ENCODE measurements around the gene MT4.
"Not testable (repeated sequence)": the region's sequence is repeated elsewhere in the genome, so short reads cannot be mapped to it uniquely, and the experiment has no call there.

The MT4 gene

GRCh38 chr16:56574625-56575024 is 9.8 kb downstream of the MT4 start:
- no peak for DNase-seq (ENCODE audit: low read depth, low spot score)
- in situ Hi-C loops (cut with HindIII; ENCODE audit: low sequenced_read_pairs): no loop called here
- TF ChIP-seq CTCF (IDR thresholded peaks at IDR 0.05; ENCODE audit: low read depth, low read length): no peak
- no peak overlapping the region for H3K4me3 ChIP-seq (ENCODE audit: low read depth, low read length)

- no peak overlapping the region for H3K4me3 ChIP-seq (ENCODE audit: low read depth, low read length)
- peak; percentile 45 for DNase-seq (ENCODE audit: low read depth, low spot score)
- in situ Hi-C loops (cut with HindIII; ENCODE audit: low sequenced_read_pairs): no loop called here
- peak; percentile 77 for TF ChIP-seq CTCF (IDR thresholded peaks at IDR 0.05; ENCODE audit: low read depth, low read length)
Measured at GRCh38 chr16:56576585-56577299, 11.9 kb downstream of the MT4 start.

GRCh38 chr16:56577300-56577625 is 12.4 kb downstream of the MT4 start:
- H3K4me3 ChIP-seq (ENCODE audit: low read depth, low read length): no peak overlapping the region
- in situ Hi-C loops (cut with HindIII; ENCODE audit: low sequenced_read_pairs): no loop called here
- no peak for DNase-seq (ENCODE audit: low read depth, low spot score)
- TF ChIP-seq CTCF (IDR thresholded peaks at IDR 0.05; ENCODE audit: low read depth, low read length): no peak

GRCh38 chr16:56580391-56581048 is 15.6 kb downstream of the MT4 start:
- H3K4me3 ChIP-seq (ENCODE audit: low read depth, low read length): no peak overlapping the region
- in situ Hi-C loops (cut with HindIII; ENCODE audit: low sequenced_read_pairs): no loop called here
- no peak for TF ChIP-seq CTCF (IDR thresholded peaks at IDR 0.05; ENCODE audit: low read depth, low read length)
- DNase-seq (ENCODE audit: low read depth, low spot score): no peak

GRCh38 chr16:56582911-56583310 is 18.0 kb downstream of the MT4 start:
- in situ Hi-C loops (cut with HindIII; ENCODE audit: low sequenced_read_pairs); H3K4me3 ChIP-seq (ENCODE audit: low read depth, low read length); DNase-seq (ENCODE audit: low read depth, low spot score): not testable (repeated sequence)

- in situ Hi-C loops (cut with HindIII; ENCODE audit: low sequenced_read_pairs): no loop called here
- no peak overlapping the region for H3K4me3 ChIP-seq (ENCODE audit: low read depth, low read length)
- no peak for DNase-seq (ENCODE audit: low read depth, low spot score)
- TF ChIP-seq CTCF (IDR thresholded peaks at IDR 0.05; ENCODE audit: low read depth, low read length): no peak
Measured at GRCh38 chr16:56583351-56584168, 18.7 kb downstream of the MT4 start.

GRCh38 chr16:56584276-56584675 is 19.4 kb downstream of the MT4 start:
- in situ Hi-C loops (cut with HindIII; ENCODE audit: low sequenced_read_pairs): no loop called here
- H3K4me3 ChIP-seq (ENCODE audit: low read depth, low read length): no peak overlapping the region
- DNase-seq (ENCODE audit: low read depth, low spot score): no peak
- no peak for TF ChIP-seq CTCF (IDR thresholded peaks at IDR 0.05; ENCODE audit: low read depth, low read length)
